Parathyroid adenoma (tissue), 2 donors: ENCODE data around the gene FBXW11.
"Not testable (repeated sequence)": the region's sequence is repeated elsewhere in the genome, so short reads cannot be mapped to it uniquely, and the experiment has no call there.

ENCODE experiments used
- H2AFZ ChIP-seq: fragments of 300-600 bp; sonication (generic); one replicate; pipeline ENCODE4 v1.7.0; 2017; ENCODE audit warnings: antibody characterized with exemption, mild to moderate bottlenecking
- H3K27ac ChIP-seq: fragments of 300-600 bp; sonication (generic); one replicate; pipeline ENCODE4 v1.7.0; 2017
- H3K27me3 ChIP-seq: fragments of 300-600 bp; sonication (generic); one replicate; pipeline ENCODE4 v1.7.0; 2017; ENCODE audit warnings: low read length; ENCODE audit not compliant: control insufficient read depth, insufficient read depth
- H3K36me3 ChIP-seq: fragments of 300-600 bp; sonication (generic); one replicate; pipeline ENCODE4 v1.7.0; 2017; ENCODE audit warnings: low read length; ENCODE audit not compliant: control insufficient read depth, insufficient read depth
- H3K4me1 ChIP-seq: fragments of 300-600 bp; sonication (generic); one replicate; pipeline ENCODE4 v1.7.0; 2017; ENCODE audit warnings: control low read depth
- H3K4me2 ChIP-seq: fragments of 300-600 bp; sonication (generic); one replicate; pipeline ENCODE4 v1.7.0; 2017; ENCODE audit warnings: low read length
- H3K4me3 ChIP-seq: fragments of 300-600 bp; sonication (generic); one replicate; pipeline ENCODE4 v1.7.0; 2017; ENCODE audit warnings: low read depth, low read length
- H3K79me2 ChIP-seq: fragments of 300-600 bp; sonication (generic); one replicate; pipeline ENCODE4 v1.7.0; 2017; ENCODE audit warnings: control low read depth
- H3K9ac ChIP-seq: fragments of 300-600 bp; sonication (generic); one replicate; pipeline ENCODE4 v1.7.0; 2017; ENCODE audit warnings: mild to moderate bottlenecking
- H3K9me3 ChIP-seq: fragments of 300-600 bp; sonication (generic); one replicate; pipeline ENCODE4 v1.7.0; 2017; ENCODE audit warnings: low read length; ENCODE audit not compliant: control insufficient read depth
- CTCF ChIP-seq: fragments of 300-600 bp; sonication (generic); IDR thresholded peaks from one replicate; pipeline ENCODE4 v1.7.0; 2017; ENCODE audit warnings: antibody characterized with exemption, mild to moderate bottlenecking
- donor health status: primary hyperparathyroidism.

FBXW11 gene

GRCh38 chr5:172029876-172030275 is 23.4 kb upstream of the FBXW11 start:
- no peaks in the 10 kb centered on the region for H3K36me3 ChIP-seq
- H3K4me3 ChIP-seq: no peak overlapping the region
- no peaks in the 10 kb centered on the region for H3K79me2 ChIP-seq
- H3K4me2 ChIP-seq: no peak overlapping the region
- H3K4me1 ChIP-seq: peaks cover 9% of the 10 kb centered on the region
- no peaks in the 10 kb centered on the region for H3K9me3 ChIP-seq
- H2AFZ ChIP-seq: no peak overlapping the region
- no peaks in the 10 kb centered on the region for H3K27me3 ChIP-seq
- no peak overlapping the region for H3K27ac ChIP-seq
- no peak overlapping the region for H3K9ac ChIP-seq
- TF ChIP-seq CTCF: no peak

GRCh38 chr5:172028167-172028566 is 21.7 kb upstream of the FBXW11 start:
- no peak for TF ChIP-seq CTCF
- Histone ChIP-seq H3K36me3 (no peaks in the 10 kb centered on the region), H3K4me1 (peaks cover 9% of the 10 kb centered on the region)

GRCh38 chr5:172020110-172020786 is 13.8 kb upstream of the FBXW11 start:
- not testable (repeated sequence) for H3K9ac ChIP-seq, H3K79me2 ChIP-seq, H3K27ac ChIP-seq, H3K4me2 ChIP-seq, H3K36me3 ChIP-seq, H3K4me1 ChIP-seq, H3K4me3 ChIP-seq, H3K9me3 ChIP-seq, H2AFZ ChIP-seq, H3K27me3 ChIP-seq
- TF ChIP-seq CTCF: peak; percentile 29

More at GRCh38 chr5:172028167-172028566, 21.7 kb upstream of the FBXW11 start:
- Histone ChIP-seq H3K4me2 (peak overlapping the region; percentile 47), H3K4me3 (no peak overlapping the region), H3K27ac (no peak overlapping the region), H3K9me3 (no peaks in the 10 kb centered on the region), H3K9ac (no peak overlapping the region), H3K27me3 (no peaks in the 10 kb centered on the region), H2AFZ (peak overlapping the region; percentile 3), H3K79me2 (no peaks in the 10 kb centered on the region)

- TF ChIP-seq CTCF: no peak
- H3K27me3 ChIP-seq: no peaks in the 10 kb centered on the region
Measured at GRCh38 chr5:172015346-172015745, 8.9 kb upstream of the FBXW11 start.

GRCh38 chr5:172010278-172010677 is 3.8 kb upstream of the FBXW11 start:
- no peak overlapping the region for H3K9ac ChIP-seq
- no peak overlapping the region for H3K4me3 ChIP-seq
- no peaks in the 10 kb centered on the region for H3K36me3 ChIP-seq
- H3K27ac ChIP-seq: no peak overlapping the region
- no peak overlapping the region for H2AFZ ChIP-seq
- peaks cover 9% of the 10 kb centered on the region for H3K79me2 ChIP-seq
- no peaks in the 10 kb centered on the region for H3K27me3 ChIP-seq
- no peaks in the 10 kb centered on the region for H3K9me3 ChIP-seq
- H3K4me2 ChIP-seq: no peak overlapping the region
- no peak for TF ChIP-seq CTCF
- H3K4me1 ChIP-seq: peaks cover 9% of the 10 kb centered on the region

More at GRCh38 chr5:172015346-172015745, 8.9 kb upstream of the FBXW11 start:
- no peaks in the 10 kb centered on the region for H3K36me3 ChIP-seq
- H3K4me2 ChIP-seq: no peak overlapping the region
- no peaks in the 10 kb centered on the region for H3K9me3 ChIP-seq
- H3K4me1 ChIP-seq: no peaks in the 10 kb centered on the region
- H3K27ac ChIP-seq: no peak overlapping the region
- no peak overlapping the region for H2AFZ ChIP-seq
- no peaks in the 10 kb centered on the region for H3K79me2 ChIP-seq
- H3K9ac ChIP-seq: no peak overlapping the region
- H3K4me3 ChIP-seq: no peak overlapping the region
